Measurements from ENCODE around the gene ANG.

- TF ChIP-seq CTCF (IDR thresholded peaks at IDR 0.05) = no peak
- TF ChIP-seq POLR2A (IDR thresholded peaks at IDR 0.05) = no peak
Observed at GRCh38 chr14:20719777-20720176, 31.2 kb downstream of the ANG start.
